C4-2B (cell line): ENCODE data around the gene PDCD11.

Experiments
- ZFX ChIP-seq: fragments of 450-650 bp; IDR thresholded peaks from 2 replicates; pipeline ENCODE4 v1.6.1; 2017
- TF ChIP-seq, protein P1 (sequence below): fragments of 450-650 bp; conservative IDR thresholded peaks from 2 replicates; pipeline ENCODE4 v1.5.1; 2017; ENCODE audit warnings: mild to moderate bottlenecking

DNA sequence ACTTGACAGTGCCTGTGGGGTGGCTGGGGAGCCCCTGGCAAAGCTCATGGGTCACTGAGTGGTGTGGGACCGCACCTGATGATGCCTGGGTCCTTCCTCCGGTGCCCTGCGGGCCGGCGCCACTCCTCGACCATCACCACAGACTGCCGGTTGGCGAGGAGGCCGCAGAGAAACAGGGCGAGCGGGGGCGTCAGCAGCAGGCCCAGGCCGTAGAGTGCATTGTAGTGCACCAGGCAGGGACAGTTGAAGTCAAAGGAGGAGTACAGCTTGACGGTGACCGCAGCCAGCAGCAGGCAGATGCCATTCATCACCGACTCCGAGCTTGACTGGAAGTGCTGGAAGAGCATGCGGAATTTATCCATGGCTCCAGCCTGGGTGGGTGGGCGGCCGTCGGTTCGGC is 82.2 kb downstream of the PDCD11 start:
- TF ChIP-seq, protein P1, sequence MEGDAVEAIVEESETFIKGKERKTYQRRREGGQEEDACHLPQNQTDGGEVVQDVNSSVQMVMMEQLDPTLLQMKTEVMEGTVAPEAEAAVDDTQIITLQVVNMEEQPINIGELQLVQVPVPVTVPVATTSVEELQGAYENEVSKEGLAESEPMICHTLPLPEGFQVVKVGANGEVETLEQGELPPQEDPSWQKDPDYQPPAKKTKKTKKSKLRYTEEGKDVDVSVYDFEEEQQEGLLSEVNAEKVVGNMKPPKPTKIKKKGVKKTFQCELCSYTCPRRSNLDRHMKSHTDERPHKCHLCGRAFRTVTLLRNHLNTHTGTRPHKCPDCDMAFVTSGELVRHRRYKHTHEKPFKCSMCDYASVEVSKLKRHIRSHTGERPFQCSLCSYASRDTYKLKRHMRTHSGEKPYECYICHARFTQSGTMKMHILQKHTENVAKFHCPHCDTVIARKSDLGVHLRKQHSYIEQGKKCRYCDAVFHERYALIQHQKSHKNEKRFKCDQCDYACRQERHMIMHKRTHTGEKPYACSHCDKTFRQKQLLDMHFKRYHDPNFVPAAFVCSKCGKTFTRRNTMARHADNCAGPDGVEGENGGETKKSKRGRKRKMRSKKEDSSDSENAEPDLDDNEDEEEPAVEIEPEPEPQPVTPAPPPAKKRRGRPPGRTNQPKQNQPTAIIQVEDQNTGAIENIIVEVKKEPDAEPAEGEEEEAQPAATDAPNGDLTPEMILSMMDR: no peak
- no peak for TF ChIP-seq ZFX
